Stimulated activated naive CD8-positive, alpha-beta T cell treated with anti-CD3 and anti-CD28 coated beads, Interleukin-15, amount 100 ng/mL, for 72 hours (primary cell): ENCODE results near the gene PDAP1.
"Not testable (repeated sequence)": the region's sequence is repeated elsewhere in the genome, so short reads cannot be mapped to it uniquely, and the experiment has no call there.

Experiments used
- ATAC-seq: fragments of 150-1000 bp; cut with Tn5 transposase; 2 replicates; pipeline ENCODE4 v1.10.0; 2021; ENCODE audit warnings: mild to moderate bottlenecking, moderate library complexity
- DNase-seq, 2 donors: peaks; one replicate each; pipeline ENCODE4 v3.0.0; 2021 to 2022
- H3K27ac Mint-ChIP-seq, 2 donors: one replicate each; pipeline ENCODE4 v1.8.0; 2022; ENCODE audit warnings: mild to moderate bottlenecking in 2 of 2, mixed read lengths in 2 of 2, moderate library complexity in 2 of 2
- H3K27me3 Mint-ChIP-seq: one replicate; pipeline ENCODE4 v1.8.0; 2022; ENCODE audit warnings: mixed read lengths
- H3K4me1 Mint-ChIP-seq: one replicate; pipeline ENCODE4 v1.8.0; 2022; ENCODE audit warnings: mild to moderate bottlenecking, mixed read lengths
- H3K4me3 Mint-ChIP-seq, 2 donors: one replicate each; pipeline ENCODE4 v1.8.0; 2022; ENCODE audit warnings: mild to moderate bottlenecking in 2 of 2, mixed read lengths in 2 of 2, moderate library complexity in 1 of 2
- H3K9me3 Mint-ChIP-seq, 2 donors: one replicate each; pipeline ENCODE4 v1.8.0; 2022; ENCODE audit warnings: mixed read lengths in 2 of 2

Gene PDAP1

DNA sequence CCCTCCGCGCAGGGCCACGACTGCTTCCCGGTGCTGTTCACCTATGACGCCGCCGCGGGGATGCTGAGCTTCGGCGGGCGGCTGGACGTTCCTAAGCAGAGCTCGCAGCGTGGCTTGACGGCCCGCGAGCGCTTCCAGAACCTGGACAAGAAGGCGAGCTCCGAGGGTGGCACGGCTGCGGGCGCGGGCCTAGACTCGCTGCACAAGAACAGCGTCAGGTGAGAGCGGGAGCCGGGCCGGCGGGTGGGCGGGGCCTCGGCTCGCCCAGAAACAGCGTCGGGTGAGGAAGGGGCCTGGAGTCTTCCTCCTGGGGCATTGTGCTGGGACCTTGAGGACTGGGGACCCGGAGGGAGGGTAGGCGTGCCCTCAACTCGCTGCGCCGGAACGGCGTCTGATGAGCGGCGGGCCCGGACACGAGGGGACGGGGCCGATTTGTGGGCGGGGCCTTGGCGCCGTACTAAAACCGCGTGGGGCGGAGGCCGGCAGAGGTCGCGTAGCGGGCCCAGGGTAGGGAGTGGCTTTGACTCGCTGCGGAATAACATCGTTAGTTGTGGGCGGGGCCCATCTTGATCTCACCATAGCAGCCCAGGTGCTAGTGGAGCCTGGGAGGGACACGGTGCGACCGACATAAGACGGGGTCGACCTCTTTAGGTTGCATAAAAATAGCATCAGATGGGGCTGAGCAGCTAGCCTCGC is 15.6 kb downstream of the PDAP1 start:
- Mint-ChIP-seq H3K9me3 (no peaks in the 10 kb centered on the region), H3K4me1 (peaks cover 53% of the 10 kb centered on the region), H3K27ac (peak overlapping the region; percentile 77 to 94), H3K4me3 (peak overlapping the region; percentile 61 to 86), H3K27me3 (no peaks in the 10 kb centered on the region)
- ATAC-seq, result peak; percentile 87
- peak; percentile 68 to 79 for DNase-seq

GRCh38 chr7:99392046-99392445 is 16.4 kb downstream of the PDAP1 start:
- Mint-ChIP-seq H3K27me3 (no peaks in the 10 kb centered on the region), H3K4me3 (peak overlapping the region; percentile 6 to 44), H3K4me1 (peaks cover 50% of the 10 kb centered on the region), H3K9me3 (no peaks in the 10 kb centered on the region), H3K27ac (peak overlapping the region in 1 of 2 donors; percentile 85)
- no peak for ATAC-seq
- DNase-seq, result no peak

DNA sequence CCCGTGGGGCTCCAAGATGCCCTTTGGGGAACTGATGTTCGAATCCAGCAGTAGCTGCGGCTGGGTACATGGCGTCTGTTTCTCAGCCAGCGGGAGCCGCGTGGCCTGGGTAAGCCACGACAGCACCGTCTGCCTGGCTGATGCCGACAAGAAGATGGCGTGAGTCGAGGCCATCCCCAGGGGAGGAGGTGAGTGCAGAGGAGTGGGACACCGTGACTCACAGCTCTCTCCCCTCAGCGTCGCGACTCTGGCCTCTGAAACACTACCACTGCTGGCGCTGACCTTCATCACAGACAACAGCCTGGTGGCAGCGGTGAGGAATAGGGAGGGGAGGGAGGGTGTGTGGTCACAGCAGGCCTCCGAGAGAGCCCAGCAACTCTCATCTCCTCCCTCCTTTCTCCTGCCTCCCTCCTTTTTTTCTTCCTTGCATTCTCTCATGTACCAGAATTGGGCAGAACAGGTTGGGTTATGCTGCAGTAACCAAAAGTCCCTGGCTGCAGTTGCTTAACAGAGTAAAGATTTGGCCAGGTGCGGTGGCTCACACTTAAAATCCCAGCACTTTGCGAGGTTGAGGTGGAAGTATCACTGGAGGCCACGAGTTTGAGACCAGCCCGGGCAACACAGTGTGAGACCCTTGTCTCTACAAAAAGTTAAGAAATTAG is 17.3 kb downstream of the PDAP1 start:
- no peak for DNase-seq
- Mint-ChIP-seq H3K4me3 (no peak overlapping the region), H3K4me1 (peaks cover 48% of the 10 kb centered on the region), H3K27ac (peak overlapping the region in 1 of 2 donors; percentile 34), H3K9me3 (no peaks in the 10 kb centered on the region), H3K27me3 (no peaks in the 10 kb centered on the region)
- ATAC-seq, result no peak

- no peak for DNase-seq
- no peaks in the 10 kb centered on the region for H3K9me3 Mint-ChIP-seq
- H3K27ac Mint-ChIP-seq, result no peak overlapping the region
- ATAC-seq, result no peak
- H3K27me3 Mint-ChIP-seq, result no peaks in the 10 kb centered on the region
- no peak overlapping the region for H3K4me3 Mint-ChIP-seq
- peaks cover 58% of the 10 kb centered on the region for H3K4me1 Mint-ChIP-seq
Measured at GRCh38 chr7:99389772-99390171, 18.6 kb downstream of the PDAP1 start.

DNA sequence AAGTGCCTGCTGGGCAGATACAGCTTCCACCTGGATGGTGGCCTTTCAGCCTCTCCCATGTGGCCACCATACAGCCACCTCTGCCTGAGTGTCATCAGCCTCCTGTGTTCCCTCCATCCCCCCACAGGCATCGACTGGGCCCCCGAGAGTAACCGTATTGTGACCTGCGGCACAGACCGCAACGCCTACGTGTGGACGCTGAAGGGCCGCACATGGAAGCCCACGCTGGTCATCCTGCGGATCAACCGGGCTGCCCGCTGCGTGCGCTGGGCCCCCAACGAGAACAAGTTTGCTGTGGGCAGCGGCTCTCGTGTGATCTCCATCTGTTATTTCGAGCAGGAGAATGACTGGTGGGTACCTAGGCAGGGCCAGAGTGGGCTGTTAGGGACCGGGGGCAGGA is 20.5 kb downstream of the PDAP1 start:
- Mint-ChIP-seq H3K4me3 (no peak overlapping the region), H3K27ac (no peak overlapping the region), H3K27me3 (no peaks in the 10 kb centered on the region), H3K9me3 (no peaks in the 10 kb centered on the region), H3K4me1 (peaks cover 59% of the 10 kb centered on the region)
- ATAC-seq (no peak), DNase-seq (no peak)

DNA sequence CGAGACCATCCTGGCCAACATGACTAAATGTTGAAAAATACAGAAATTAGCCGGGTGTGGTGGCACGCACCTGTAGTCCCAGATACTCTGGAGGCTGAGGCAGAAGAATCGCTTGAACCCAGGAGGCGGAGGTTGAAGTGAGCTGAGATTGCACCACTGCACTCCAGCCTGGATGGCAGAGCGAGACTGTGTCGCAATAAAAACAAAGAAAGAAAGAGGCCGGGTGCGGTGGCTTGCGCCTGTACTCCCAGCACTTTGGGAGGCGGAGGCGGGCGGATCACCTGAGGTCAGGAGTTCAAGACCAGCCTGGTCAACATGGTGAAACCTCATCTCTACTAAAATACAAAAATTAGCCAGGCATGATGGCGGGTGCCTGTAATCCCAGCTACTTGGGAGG is 21.2 kb downstream of the PDAP1 start:
- H3K4me3 Mint-ChIP-seq, H3K27me3 Mint-ChIP-seq, H3K9me3 Mint-ChIP-seq, DNase-seq, ATAC-seq: not testable (repeated sequence)
- peak overlapping the region in 1 of 2 donors; percentile 71 for H3K27ac Mint-ChIP-seq
- peaks cover 52% of the 10 kb centered on the region for H3K4me1 Mint-ChIP-seq

DNA sequence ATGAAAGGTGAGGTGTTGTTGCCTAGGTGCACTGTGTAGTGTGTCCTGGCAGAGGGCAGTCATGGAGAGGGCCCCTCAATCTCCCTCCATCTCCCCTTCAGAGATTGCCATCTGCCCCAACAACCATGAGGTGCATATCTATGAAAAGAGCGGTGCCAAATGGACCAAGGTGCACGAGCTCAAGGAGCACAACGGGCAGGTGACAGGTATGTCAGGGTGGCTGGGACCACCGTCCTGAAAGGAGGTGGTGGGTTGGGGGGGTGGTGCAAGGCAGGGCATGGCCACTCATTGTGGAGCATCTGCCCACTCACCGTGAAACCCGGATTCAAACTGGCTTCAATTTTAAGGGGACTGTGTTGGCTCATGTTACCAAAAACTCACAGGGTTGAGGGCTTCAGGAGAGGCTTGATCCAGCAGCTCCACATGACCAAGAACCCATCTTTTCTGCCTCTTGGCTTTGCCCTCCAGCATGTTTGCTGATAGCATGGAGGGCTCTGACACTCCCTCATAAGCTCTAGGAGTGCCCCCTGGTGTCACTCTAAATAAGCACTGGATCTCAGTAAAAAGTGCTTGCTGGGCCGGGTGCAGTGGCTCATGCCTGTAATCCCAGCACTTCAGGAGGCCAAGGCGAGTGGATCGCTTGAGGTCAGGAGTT is 21.7 kb downstream of the PDAP1 start:
- H3K4me3 Mint-ChIP-seq, result no peak overlapping the region
- DNase-seq, result peak in 1 of 2 donors; percentile 40
- no peaks in the 10 kb centered on the region for H3K9me3 Mint-ChIP-seq
- peak; percentile 79 for ATAC-seq
- peaks cover 50% of the 10 kb centered on the region for H3K4me1 Mint-ChIP-seq
- no peaks in the 10 kb centered on the region for H3K27me3 Mint-ChIP-seq
- peak overlapping the region in 1 of 2 donors; percentile 63 for H3K27ac Mint-ChIP-seq

GRCh38 chr7:99385564-99385963 is 22.8 kb downstream of the PDAP1 start:
- Mint-ChIP-seq H3K27ac (peak overlapping the region in 1 of 2 donors; percentile 92), H3K4me1 (peaks cover 50% of the 10 kb centered on the region), H3K4me3 (no peak overlapping the region), H3K27me3 (no peaks in the 10 kb centered on the region), H3K9me3 (no peaks in the 10 kb centered on the region)
- DNase-seq (no peak), ATAC-seq (no peak)

- no peaks in the 10 kb centered on the region for H3K9me3 Mint-ChIP-seq
- H3K4me1 Mint-ChIP-seq, result peaks cover 61% of the 10 kb centered on the region
- ATAC-seq (no peak), DNase-seq (no peak)
- H3K4me3 Mint-ChIP-seq, result no peak overlapping the region
- H3K27me3 Mint-ChIP-seq, result no peaks in the 10 kb centered on the region
- peak overlapping the region; percentile 54 to 86 for H3K27ac Mint-ChIP-seq
Measured at GRCh38 chr7:99384523-99384922, 23.9 kb downstream of the PDAP1 start.

DNA sequence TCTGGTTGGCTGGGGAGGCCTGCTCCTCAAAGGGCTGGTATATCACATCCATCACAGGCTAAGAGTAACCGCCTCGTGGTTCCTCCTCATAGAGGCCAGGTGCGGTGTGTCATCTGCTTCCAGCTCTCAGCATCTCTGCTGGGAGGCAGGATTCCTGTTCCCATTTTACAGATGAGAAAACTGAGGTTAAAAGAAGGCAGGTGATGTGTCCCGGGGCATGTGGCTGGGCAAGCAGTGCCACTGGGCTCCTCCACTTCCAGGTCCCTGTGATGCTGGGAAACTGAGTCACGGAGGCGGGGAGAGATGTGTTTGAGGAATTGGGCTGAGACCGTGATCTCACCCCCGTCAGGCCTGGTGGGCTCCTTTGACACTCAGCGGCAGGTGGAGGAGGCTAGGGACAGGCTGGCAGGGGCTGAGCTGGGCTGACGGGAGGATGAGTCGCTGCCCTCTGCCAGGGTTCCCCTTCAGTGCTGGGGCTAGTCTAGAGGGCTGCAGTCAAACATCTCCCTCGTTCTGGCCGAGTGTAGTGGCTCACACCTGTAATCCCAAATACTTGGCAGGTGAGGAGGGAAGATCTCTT is 24.5 kb downstream of the PDAP1 start:
- H3K27ac Mint-ChIP-seq, result peak overlapping the region in 1 of 2 donors; percentile 54
- no peaks in the 10 kb centered on the region for H3K27me3 Mint-ChIP-seq
- H3K9me3 Mint-ChIP-seq, result no peaks in the 10 kb centered on the region
- peak overlapping the region in 1 of 2 donors; percentile 42 for H3K4me3 Mint-ChIP-seq
- no peak for DNase-seq
- H3K4me1 Mint-ChIP-seq, result peaks cover 67% of the 10 kb centered on the region
- no peak for ATAC-seq

DNA sequence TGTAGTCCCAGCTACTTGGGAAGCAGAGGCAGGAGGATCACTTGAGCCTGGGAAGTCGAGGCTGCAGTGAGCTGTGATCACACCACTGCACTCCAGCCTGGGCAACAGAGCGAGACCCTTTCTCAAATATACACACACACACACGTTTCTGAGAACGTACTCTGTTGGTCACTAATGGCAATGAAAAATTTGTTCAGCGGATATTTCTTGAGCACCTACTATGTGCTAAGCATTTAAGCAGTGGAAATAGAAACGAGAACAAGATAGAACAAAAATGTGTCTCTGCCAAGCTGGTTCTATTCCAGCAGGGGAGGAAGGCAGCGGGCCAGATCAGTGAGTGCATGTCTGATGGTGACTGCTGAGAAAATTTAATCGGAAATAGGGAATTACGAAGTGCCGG is 25.2 kb downstream of the PDAP1 start:
- Mint-ChIP-seq H3K27ac (peak overlapping the region; percentile 61 to 84), H3K4me1 (peaks cover 74% of the 10 kb centered on the region), H3K4me3 (no peak overlapping the region), H3K9me3 (no peaks in the 10 kb centered on the region), H3K27me3 (no peaks in the 10 kb centered on the region)
- ATAC-seq (no peak), DNase-seq (no peak)

DNA sequence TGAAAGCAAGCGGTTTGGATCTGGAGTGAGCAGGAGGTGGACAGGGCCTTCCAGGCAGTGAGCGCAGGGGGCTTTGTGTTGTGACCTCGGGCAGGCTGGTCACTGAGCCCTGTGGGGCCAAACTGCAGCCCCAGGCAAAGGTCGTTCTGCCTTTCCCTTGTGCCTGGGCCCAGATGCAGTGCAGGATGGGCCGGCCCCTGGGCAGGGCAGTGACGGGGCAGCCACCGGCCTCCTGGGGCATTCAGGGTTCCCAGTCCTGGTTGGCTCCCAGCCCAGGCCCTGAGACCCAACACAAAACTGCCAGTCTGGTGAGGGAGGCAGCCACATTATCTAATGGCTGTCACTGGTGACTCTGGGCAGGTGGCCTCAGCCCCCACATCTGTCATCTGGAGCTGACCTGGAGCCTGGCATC is 26.7 kb downstream of the PDAP1 start:
- peak overlapping the region; percentile 53 to 93 for H3K27ac Mint-ChIP-seq
- no peaks in the 10 kb centered on the region for H3K9me3 Mint-ChIP-seq
- no peaks in the 10 kb centered on the region for H3K27me3 Mint-ChIP-seq
- peak overlapping the region; percentile 83 to 84 for H3K4me3 Mint-ChIP-seq
- ATAC-seq (no peak), DNase-seq (no peak)
- peaks cover 89% of the 10 kb centered on the region for H3K4me1 Mint-ChIP-seq

GRCh38 chr7:99380823-99381663 is 27.4 kb downstream of the PDAP1 start:
- no peaks in the 10 kb centered on the region for H3K27me3 Mint-ChIP-seq
- H3K27ac Mint-ChIP-seq, result peak overlapping the region; percentile 93 to 96
- DNase-seq (peak; percentile 81 to 93), ATAC-seq (peak; percentile 95)
- H3K9me3 Mint-ChIP-seq, result no peaks in the 10 kb centered on the region
- peak overlapping the region; percentile 83 to 84 for H3K4me3 Mint-ChIP-seq
- peaks cover 90% of the 10 kb centered on the region for H3K4me1 Mint-ChIP-seq

DNA sequence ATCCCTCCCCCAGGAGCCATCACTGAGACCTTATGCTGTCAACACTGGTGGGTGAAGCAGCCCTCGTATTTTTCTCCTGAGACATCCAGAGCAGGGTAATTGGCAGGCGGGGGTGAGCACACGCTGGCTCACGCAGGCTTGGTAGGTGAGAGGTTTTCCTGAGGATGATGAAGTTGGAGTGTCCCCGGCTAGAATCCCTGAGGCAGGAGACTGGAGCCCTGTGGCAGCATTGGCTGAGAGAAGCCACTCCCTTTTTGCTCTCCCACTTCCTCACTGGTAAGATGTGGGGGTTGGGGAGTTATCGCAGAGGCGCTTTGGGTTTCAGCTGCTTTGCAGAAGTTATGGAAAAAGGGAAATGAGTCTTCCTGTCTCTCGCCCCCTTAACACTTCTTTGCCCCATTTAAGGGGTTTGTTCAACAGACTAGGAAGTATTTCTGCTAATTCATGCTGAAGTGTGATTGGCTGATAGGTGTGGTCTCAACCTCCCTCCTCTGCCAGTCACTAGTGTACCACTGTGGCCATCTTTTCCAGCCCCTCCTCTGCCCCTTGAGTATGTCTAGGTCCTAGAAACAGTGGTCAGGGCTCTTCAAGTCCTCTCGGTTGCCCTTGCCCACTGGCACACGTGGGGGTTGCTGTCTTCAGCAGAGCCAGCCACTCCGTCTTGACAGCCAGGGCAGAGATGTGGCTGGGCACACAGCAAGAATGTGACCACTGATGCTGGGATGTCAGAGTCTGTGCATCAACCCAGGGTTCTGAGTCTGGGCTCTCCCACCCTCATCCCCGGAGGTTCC is 28.2 kb downstream of the PDAP1 start:
- Mint-ChIP-seq H3K27ac (peak overlapping the region; percentile 93 to 96), H3K27me3 (no peaks in the 10 kb centered on the region), H3K4me3 (peak overlapping the region; percentile 83 to 84), H3K9me3 (no peaks in the 10 kb centered on the region), H3K4me1 (peaks cover 84% of the 10 kb centered on the region)
- ATAC-seq (peak; percentile 55), DNase-seq (peak; percentile 45 to 52)
